ENCODE results near the gene BRME1. TPM values are rescaled to one million over a fixed set of nuclear protein-coding genes. Genes with fewer than 3 reads are reported as not detected.
A peak's percentile ranks its signal among the peaks of the same experiment; 100 is the strongest.

The BRME1 gene
- total and polyA plus RNA-seq, 4 donors: 1.8 to 3.1 (median 2.2) TPM

GRCh38 chr19:13881692-13882418 is 24.1 kb downstream of the BRME1 start:
- intact Hi-C loops (cut with DNase I): loop anchor here (2.0 to 5.0 kb wide), 3 partner anchors 175 to 465 kb away; partner anchors contain the start of gene MISP3 (in 1 of the 2)
- Histone ChIP-seq H3K36me3 (ENCODE audit: control insufficient read depth in 1 of 2, insufficient read depth in 2 of 2, low read length in 1 of 2) (no peaks in the 10 kb centered on the region), H3K9me3 (ENCODE audit: control insufficient read depth, low read length) (no peaks in the 10 kb centered on the region), H3K27ac (ENCODE audit: low read depth in 1 of 2, low read length in 2 of 2) (no peak overlapping the region), H3K27me3 (ENCODE audit: control insufficient read depth in 1 of 2, insufficient read depth in 2 of 2, low read length in 1 of 2) (no peaks in the 10 kb centered on the region), H3K4me3 (ENCODE audit: low read length in 2 of 2) (no peak overlapping the region), H3K4me1 (ENCODE audit: control insufficient read depth in 1 of 2, insufficient read depth in 2 of 2, low read length in 2 of 2) (no peaks in the 10 kb centered on the region)
- DNase-seq: no peak
- no peak for ATAC-seq (ENCODE audit: low FRiP score)
- WGBS, 2 donors: 71 to 75% methylated on average over 17 of the region's 17 CpGs

GRCh38 chr19:13881251-13881691 is 24.6 kb downstream of the BRME1 start:
- ATAC-seq (ENCODE audit: low FRiP score) (no peak), DNase-seq (no peak)
- Histone ChIP-seq H3K36me3 (ENCODE audit: control insufficient read depth in 1 of 2, insufficient read depth in 2 of 2, low read length in 1 of 2) (no peaks in the 10 kb centered on the region), H3K4me1 (ENCODE audit: control insufficient read depth in 1 of 2, insufficient read depth in 2 of 2, low read length in 2 of 2) (no peaks in the 10 kb centered on the region), H3K4me3 (ENCODE audit: low read length in 2 of 2) (no peak overlapping the region), H3K27me3 (ENCODE audit: control insufficient read depth in 1 of 2, insufficient read depth in 2 of 2, low read length in 1 of 2) (no peaks in the 10 kb centered on the region), H3K9me3 (ENCODE audit: control insufficient read depth, low read length) (no peaks in the 10 kb centered on the region), H3K27ac (ENCODE audit: low read depth in 1 of 2, low read length in 2 of 2) (no peak overlapping the region)
- intact Hi-C loops (cut with DNase I): loop anchor here (2.0 to 5.0 kb wide), 3 partner anchors 176 to 466 kb away; partner anchors contain the start of gene MISP3 (in 1 of the 2)
- 66 to 71% methylated on average over 12 of the region's 12 CpGs for WGBS, 2 donors

GRCh38 chr19:13880059-13881043 is 25.6 kb downstream of the BRME1 start:
- DNase-seq (peak; percentile 99 to 100), ATAC-seq (ENCODE audit: low FRiP score) (peak; percentile 97)
- H3K36me3 ChIP-seq (ENCODE audit: control insufficient read depth in 1 of 2, insufficient read depth in 2 of 2, low read length in 1 of 2): no peaks in the 10 kb centered on the region
- no peaks in the 10 kb centered on the region for H3K4me1 ChIP-seq (ENCODE audit: control insufficient read depth in 1 of 2, insufficient read depth in 2 of 2, low read length in 2 of 2)
- no peaks in the 10 kb centered on the region for H3K27me3 ChIP-seq (ENCODE audit: control insufficient read depth in 1 of 2, insufficient read depth in 2 of 2, low read length in 1 of 2)
- intact Hi-C loops (cut with DNase I): loop anchor here (1.0 to 5.0 kb wide), 6 partner anchors 26 to 467 kb away; partner anchors contain the start of genes BRME1 (in 1 of the 2), CC2D1A (in 1 of the 2) and MISP3 (in 1 of the 2)
- H3K27ac ChIP-seq (ENCODE audit: low read depth in 1 of 2, low read length in 2 of 2): peak overlapping the region in 1 of 2 donors; percentile 4
- H3K9me3 ChIP-seq (ENCODE audit: control insufficient read depth, low read length): no peaks in the 10 kb centered on the region
- no peak overlapping the region for H3K4me3 ChIP-seq (ENCODE audit: low read length in 2 of 2)
- 8% methylated on average over 33 to 34 of the region's 34 CpGs for WGBS, 2 donors

- Histone ChIP-seq H3K27me3 (ENCODE audit: control insufficient read depth in 1 of 2, insufficient read depth in 2 of 2, low read length in 1 of 2) (no peaks in the 10 kb centered on the region), H3K9me3 (ENCODE audit: control insufficient read depth, low read length) (no peaks in the 10 kb centered on the region), H3K4me3 (ENCODE audit: low read length in 2 of 2) (no peak overlapping the region), H3K27ac (ENCODE audit: low read depth in 1 of 2, low read length in 2 of 2) (no peak overlapping the region), H3K36me3 (ENCODE audit: control insufficient read depth in 1 of 2, insufficient read depth in 2 of 2, low read length in 1 of 2) (no peaks in the 10 kb centered on the region), H3K4me1 (ENCODE audit: control insufficient read depth in 1 of 2, insufficient read depth in 2 of 2, low read length in 2 of 2) (no peaks in the 10 kb centered on the region)
- DNase-seq: no peak
- intact Hi-C loops (cut with DNase I): no loop called here
- ATAC-seq (ENCODE audit: low FRiP score): no peak
- WGBS, 2 donors: 89 to 90% methylated on average over 27 of the region's 27 CpGs
These were observed 28.6 kb downstream of the BRME1 start for GRCh38 chr19:13877303-13877702.

- intact Hi-C loops (cut with DNase I): no loop called here
These were observed 29.1 kb downstream of the BRME1 start, which contains the start of gene NANOS3 for GRCh38 chr19:13876834-13877233. TSS of gene NANOS3 (plus strand) at chr19:13877134. CDS start at chr19:13877249, 115 bp downstream.

GRCh38 chr19:13875824-13876223 is 30.1 kb downstream of the BRME1 start:
- Histone ChIP-seq H3K9me3 (ENCODE audit: control insufficient read depth, low read length) (no peaks in the 10 kb centered on the region), H3K27me3 (ENCODE audit: control insufficient read depth in 1 of 2, insufficient read depth in 2 of 2, low read length in 1 of 2) (no peaks in the 10 kb centered on the region), H3K4me3 (ENCODE audit: low read length in 2 of 2) (no peak overlapping the region), H3K27ac (ENCODE audit: low read depth in 1 of 2, low read length in 2 of 2) (no peak overlapping the region), H3K4me1 (ENCODE audit: control insufficient read depth in 1 of 2, insufficient read depth in 2 of 2, low read length in 2 of 2) (no peaks in the 10 kb centered on the region), H3K36me3 (ENCODE audit: control insufficient read depth in 1 of 2, insufficient read depth in 2 of 2, low read length in 1 of 2) (no peaks in the 10 kb centered on the region)
- intact Hi-C loops (cut with DNase I): no loop called here
- ATAC-seq (ENCODE audit: low FRiP score): no peak
- no peak for DNase-seq
- WGBS, 2 donors: 96 to 97% methylated on average over 5 of the region's 5 CpGs

More at GRCh38 chr19:13876834-13877233, 29.1 kb downstream of the BRME1 start, which contains the start of gene NANOS3:
- Histone ChIP-seq H3K27ac (ENCODE audit: low read depth in 1 of 2, low read length in 2 of 2) (no peak within 1 kb of the TSS), H3K4me1 (ENCODE audit: control insufficient read depth in 1 of 2, insufficient read depth in 2 of 2, low read length in 2 of 2) (no peaks in the 10 kb centered on the region), H3K9me3 (ENCODE audit: control insufficient read depth, low read length) (no peaks in the 10 kb centered on the region), H3K4me3 (ENCODE audit: low read length in 2 of 2) (no peak within 1 kb of the TSS), H3K27me3 (ENCODE audit: control insufficient read depth in 1 of 2, insufficient read depth in 2 of 2, low read length in 1 of 2) (no peaks in the 10 kb centered on the region), H3K36me3 (ENCODE audit: control insufficient read depth in 1 of 2, insufficient read depth in 2 of 2, low read length in 1 of 2) (no peaks in the 10 kb centered on the region)
- WGBS, 2 donors: 66 to 70% methylated on average over 5 of the region's 5 CpGs
- DNase-seq: no peak
- ATAC-seq (ENCODE audit: low FRiP score): no peak

GRCh38 chr19:13873834-13874515 is 31.9 kb downstream of the BRME1 start:
- no peak overlapping the region for H3K27ac ChIP-seq (ENCODE audit: low read depth in 1 of 2, low read length in 2 of 2)
- H3K4me3 ChIP-seq (ENCODE audit: low read length in 2 of 2): no peak overlapping the region
- DNase-seq (no peak), ATAC-seq (ENCODE audit: low FRiP score) (no peak)
- no peaks in the 10 kb centered on the region for H3K4me1 ChIP-seq (ENCODE audit: control insufficient read depth in 1 of 2, insufficient read depth in 2 of 2, low read length in 2 of 2)
- no peaks in the 10 kb centered on the region for H3K27me3 ChIP-seq (ENCODE audit: control insufficient read depth in 1 of 2, insufficient read depth in 2 of 2, low read length in 1 of 2)
- intact Hi-C loops (cut with DNase I): no loop called here
- WGBS, 2 donors: 68 to 73% methylated on average over 29 to 35 of the region's 35 CpGs
- no peaks in the 10 kb centered on the region for H3K9me3 ChIP-seq (ENCODE audit: control insufficient read depth, low read length)
- H3K36me3 ChIP-seq (ENCODE audit: control insufficient read depth in 1 of 2, insufficient read depth in 2 of 2, low read length in 1 of 2): no peaks in the 10 kb centered on the region
